Suppressor macrophage (primary cell): ENCODE results near the gene WWP2.

Experiments
- DNase-seq, 4 experiments: peaks; one replicate each; pipeline ENCODE4 v3.0.0-alpha.2; 2020 to 2022

WWP2 gene

DNA sequence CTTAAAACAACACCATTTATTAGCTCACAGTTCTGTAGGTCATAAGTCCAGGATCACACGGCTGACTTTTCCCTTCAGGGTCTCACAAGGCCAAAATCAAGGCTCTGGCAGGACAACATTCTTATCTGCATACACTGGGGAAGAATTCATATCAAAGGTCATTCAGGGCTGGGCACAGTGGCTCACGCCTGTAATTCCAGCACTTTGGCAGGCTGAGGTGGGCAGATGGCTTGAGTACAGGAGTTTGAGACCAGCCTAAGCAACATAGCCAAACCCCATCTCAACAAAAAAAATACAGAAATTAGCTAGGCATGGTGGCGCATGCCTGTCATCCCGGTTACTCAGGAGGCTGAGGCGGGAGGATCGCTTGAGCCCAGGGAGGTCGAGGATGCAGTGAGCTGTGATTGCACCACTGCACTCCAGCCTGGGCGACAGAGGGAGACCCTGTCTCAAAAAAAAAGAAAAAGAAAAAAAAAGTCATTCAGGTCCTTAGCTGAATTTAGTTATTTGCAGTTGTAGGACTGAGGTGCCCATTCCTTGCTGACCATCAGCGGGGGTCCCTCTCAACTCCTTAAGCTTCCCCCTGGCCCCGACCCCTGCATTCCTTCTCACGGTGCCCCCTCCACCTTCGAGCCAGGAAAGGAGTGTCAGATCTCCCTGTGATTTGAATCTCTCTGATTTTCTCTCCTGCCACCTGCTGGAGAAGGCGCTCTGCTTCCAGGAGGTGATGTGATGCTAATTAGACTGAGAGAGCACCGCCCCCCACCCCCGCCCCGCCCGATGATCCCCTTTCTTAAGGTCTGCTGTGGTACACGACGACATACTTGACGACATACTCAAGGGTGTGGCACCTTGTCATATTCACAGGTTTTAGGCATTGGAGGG lies 97.2 kb downstream of the WWP2 start:
- peak in 1 of 4 experiments; percentile 4 for DNase-seq

- no peak for DNase-seq
Observed at GRCh38 chr16:69860233-69861231, 98.4 kb downstream of the WWP2 start.

GRCh38 chr16:69861292-69862030 lies 99.3 kb downstream of the WWP2 start:
- peak; percentile 9 to 47 (median 20) for DNase-seq

DNA sequence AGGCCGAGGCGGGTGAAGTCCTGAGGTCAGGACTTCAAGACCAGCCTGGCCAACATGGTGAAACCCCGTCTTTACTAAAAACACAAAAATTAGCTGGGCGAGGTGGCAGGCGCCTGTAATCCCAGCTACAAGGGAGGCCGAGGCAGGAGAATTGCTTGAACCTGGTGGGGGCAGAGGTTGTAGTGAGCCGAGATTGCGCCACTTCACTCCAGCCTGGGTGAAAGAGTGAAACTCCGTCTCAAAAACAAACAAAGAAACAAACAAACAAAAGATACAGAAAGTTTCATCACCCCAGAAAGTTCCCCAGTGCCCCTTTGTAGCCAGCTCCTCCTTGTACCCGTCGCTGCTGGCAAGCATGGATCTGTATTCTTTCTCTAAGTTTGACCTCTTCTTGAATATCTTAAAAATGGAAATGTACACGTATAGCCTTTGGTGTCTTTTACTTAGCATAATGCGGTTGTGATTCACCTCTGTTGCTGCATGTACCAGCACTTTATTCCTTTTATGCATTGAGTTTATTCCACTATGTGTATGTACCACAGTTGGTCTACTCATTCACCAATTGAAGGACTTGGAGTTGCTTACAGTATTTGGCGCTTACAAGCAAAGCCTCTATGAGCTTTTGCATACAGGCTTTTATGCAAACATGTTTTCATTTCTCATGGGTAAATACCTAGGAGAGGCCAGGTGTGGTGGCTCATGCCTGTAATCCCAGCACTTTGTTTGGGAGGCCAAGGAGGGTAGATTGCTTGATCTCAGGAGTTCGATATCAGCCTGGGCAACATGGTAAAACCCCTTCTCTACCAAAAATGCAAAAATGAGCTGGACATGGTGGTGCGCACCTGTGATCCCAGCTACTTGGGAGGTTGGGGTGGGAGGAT lies 101.5 kb downstream of the WWP2 start:
- no peak for DNase-seq

DNA sequence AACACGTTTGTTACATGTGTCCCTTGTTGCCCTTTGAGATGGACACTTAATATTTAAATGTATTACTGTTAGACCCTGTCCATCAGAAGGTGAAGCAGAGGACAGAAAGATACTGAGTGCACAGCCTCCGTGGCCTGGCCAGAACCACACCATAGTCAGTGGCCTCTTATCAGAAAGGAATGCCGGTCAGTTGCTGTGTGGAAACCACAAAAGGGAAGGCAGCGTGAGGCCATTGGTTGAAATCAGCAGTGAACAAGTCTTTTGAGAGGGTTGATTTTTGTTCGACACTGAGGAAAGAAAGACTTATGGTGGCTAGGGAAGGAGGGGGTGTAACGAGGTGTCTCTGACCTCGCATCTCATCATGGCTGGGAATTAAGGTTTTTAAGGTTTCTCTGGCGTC lies 103.6 kb downstream of the WWP2 start:
- DNase-seq, result no peak

- DNase-seq, result no peak
Observed at GRCh38 chr16:69867784-69868560, 105.8 kb downstream of the WWP2 start.

- no peak for DNase-seq
Observed at GRCh38 chr16:69870761-69871160, 108.6 kb downstream of the WWP2 start.

DNA sequence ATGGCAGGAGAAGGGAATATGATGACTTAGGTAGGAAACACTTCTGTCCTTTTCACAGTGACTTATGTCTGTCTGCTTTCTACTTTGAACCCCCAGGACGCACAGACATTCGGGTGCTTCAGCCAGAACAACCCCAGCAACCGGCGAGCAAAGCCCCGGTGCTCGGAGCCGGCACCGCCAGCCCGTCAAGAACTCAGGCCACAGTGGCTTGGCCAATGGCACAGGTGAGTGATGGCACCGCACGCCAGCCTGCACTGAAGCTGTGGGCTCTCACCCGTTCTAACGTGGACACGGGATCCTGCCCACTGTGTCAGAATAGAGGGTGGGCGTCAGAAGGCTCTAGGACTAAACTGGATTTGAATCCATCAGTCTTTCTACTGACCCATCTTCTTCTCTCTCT lies 109.6 kb downstream of the WWP2 start:
- DNase-seq, result no peak

GRCh38 chr16:69872888-69873287 lies 110.8 kb downstream of the WWP2 start:
- DNase-seq, result no peak

GRCh38 chr16:69873783-69874182 lies 111.7 kb downstream of the WWP2 start:
- DNase-seq, result no peak

GRCh38 chr16:69874271-69874670 lies 112.1 kb downstream of the WWP2 start:
- DNase-seq, result no peak

DNA sequence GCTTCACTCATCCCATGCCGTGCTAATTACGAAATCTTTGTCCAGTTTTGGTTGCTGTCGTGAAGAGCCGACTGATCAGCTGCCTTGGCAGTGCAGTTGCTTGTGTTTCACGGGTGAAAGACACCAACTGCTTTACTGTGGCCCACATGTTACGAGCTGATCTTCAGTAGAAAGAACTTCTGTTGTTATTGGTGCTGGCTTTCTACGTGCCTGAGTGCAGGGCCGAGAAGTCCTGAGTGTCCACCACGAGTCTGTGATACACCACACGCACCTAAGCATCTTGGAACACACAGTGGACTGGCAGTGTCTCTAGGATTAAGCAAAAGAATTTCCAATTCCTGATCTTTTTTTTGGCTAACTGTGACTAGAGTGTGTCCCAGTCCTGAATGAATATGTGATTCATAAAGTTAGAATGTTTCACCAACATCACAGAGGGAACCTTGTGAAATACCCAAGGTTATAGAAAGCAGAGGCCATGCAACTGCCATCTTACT lies 118.6 kb downstream of the WWP2 start:
- DNase-seq, result no peak

DNA sequence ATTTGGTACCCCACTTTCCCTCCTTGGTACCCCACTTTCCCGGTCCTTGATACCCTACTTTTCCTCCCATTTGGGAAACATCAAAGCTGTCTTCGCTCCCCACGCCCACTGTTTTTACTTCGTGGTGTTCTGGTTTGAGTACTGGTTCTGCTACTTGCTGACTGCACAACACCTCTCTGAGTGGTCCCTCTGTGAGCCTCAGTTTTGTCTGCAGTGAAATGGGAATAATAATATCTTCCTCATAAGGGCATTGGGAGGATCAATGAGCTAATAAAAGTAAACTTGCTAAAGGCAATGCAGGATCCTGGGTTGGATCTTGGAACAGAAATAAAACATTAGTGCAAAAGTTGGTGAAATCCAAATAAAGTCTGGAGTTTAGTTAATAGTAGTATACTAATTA lies 119.0 kb downstream of the WWP2 start:
- no peak for DNase-seq

DNA sequence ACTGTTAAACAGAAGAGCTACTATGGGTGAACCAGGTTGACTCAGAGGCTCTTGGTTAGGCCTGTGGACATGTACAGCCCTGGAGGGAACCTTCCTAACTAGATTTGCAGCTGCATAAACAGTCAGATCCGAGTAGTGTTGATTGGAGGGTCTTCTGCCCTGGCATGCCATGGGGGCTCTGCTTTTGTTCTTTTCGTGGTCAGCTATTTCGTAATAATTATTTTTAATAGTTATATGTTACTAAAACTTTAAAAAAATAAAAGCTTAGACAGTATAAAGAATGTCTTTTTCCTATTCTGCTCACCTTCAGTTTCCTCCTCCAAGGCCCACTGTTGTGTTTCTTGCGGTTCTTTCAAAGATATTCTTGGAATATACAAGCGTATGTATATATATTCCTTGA lies 121.6 kb downstream of the WWP2 start:
- no peak for DNase-seq

- DNase-seq, result no peak
Observed at GRCh38 chr16:69885722-69886121, 123.6 kb downstream of the WWP2 start.

GRCh38 chr16:69886726-69887125 lies 124.6 kb downstream of the WWP2 start:
- no peak for DNase-seq

- DNase-seq, result no peak
Observed at GRCh38 chr16:69888005-69888590, 126.0 kb downstream of the WWP2 start.

DNA sequence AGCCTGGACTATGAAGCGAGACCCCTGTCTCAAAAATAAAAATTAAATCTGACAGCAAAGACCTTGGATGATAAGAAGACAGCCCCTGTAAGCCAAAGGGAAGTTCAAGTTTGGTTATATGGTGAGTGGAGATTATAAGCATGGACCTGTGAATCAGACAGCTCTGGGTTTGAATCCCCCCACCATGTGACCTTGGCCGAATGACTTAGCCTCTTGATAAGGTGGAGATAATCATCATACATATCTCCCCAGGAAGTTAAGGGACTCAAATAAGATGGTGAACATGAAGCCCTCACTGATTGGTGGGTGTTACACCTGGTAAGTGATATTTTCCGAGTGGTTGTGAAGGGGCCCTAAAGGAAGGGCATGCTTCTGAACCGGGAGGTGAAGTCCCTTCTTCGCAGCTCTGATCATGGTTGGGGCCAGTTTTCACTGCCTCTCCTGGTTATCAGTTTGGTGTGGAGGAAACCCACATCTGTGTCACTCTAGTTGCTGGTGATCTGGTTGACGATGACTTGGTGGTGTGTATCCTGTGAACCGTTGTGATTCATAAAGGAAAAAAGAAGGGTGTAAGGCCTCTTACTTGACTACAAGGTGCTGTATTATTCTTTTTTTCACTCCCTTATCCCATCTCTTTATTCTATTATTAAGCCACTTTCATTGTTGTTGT lies 127.3 kb downstream of the WWP2 start:
- DNase-seq, result no peak

- DNase-seq, result no peak
Observed at GRCh38 chr16:69890114-69890891, 128.2 kb downstream of the WWP2 start.
